ENCODE data around the gene PAXIP1.

DNA sequence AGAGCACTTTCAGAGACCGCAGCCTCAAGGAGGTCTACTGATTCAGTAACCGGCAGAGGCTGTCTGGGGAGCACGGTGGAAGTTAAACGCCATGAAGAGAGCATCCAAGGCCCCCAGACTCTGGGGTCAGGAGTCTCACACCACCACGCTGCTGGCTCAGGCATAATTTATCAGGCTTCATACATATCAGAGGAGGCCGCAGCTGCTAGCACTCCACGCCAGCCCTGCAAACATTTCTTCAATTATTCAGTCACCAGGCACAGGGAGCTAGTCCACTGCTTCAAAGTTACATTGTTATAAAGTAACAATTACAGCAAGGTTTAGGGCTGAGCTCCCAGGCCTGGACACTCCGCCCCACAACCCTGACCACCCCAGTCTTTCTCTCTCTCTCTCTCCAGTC is 97.8 kb downstream of the PAXIP1 start:
- TF ChIP-seq, protein P1, sequence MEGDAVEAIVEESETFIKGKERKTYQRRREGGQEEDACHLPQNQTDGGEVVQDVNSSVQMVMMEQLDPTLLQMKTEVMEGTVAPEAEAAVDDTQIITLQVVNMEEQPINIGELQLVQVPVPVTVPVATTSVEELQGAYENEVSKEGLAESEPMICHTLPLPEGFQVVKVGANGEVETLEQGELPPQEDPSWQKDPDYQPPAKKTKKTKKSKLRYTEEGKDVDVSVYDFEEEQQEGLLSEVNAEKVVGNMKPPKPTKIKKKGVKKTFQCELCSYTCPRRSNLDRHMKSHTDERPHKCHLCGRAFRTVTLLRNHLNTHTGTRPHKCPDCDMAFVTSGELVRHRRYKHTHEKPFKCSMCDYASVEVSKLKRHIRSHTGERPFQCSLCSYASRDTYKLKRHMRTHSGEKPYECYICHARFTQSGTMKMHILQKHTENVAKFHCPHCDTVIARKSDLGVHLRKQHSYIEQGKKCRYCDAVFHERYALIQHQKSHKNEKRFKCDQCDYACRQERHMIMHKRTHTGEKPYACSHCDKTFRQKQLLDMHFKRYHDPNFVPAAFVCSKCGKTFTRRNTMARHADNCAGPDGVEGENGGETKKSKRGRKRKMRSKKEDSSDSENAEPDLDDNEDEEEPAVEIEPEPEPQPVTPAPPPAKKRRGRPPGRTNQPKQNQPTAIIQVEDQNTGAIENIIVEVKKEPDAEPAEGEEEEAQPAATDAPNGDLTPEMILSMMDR (IDR thresholded peaks at IDR 0.05), result no peak
- TF ChIP-seq POLR2A (IDR thresholded peaks at IDR 0.05), result no peak
